Measurements from ENCODE around the gene STARD13. TPM values are rescaled to one million over a fixed set of nuclear protein-coding genes. Genes with fewer than 3 reads are reported as not detected.

STARD13 gene
- polyA plus RNA-seq (2013, experiment 1 of 2; ENCODE audit: insufficient read length): 10.3 TPM
- 10.5 TPM for polyA plus RNA-seq (2013, experiment 2 of 2; ENCODE audit: insufficient read length)

GRCh38 chr13:33285420-33286124 lies at the start of gene STARD13:
STARD13 (minus strand) TSS chr13:33285755; CDS start chr13:33285638, 117 bp downstream.
- DNase-seq: peak; percentile 99

GRCh38 chr13:33334831-33335230 lies 49.3 kb upstream of the STARD13 start:
- DNase-seq: no peak

DNA sequence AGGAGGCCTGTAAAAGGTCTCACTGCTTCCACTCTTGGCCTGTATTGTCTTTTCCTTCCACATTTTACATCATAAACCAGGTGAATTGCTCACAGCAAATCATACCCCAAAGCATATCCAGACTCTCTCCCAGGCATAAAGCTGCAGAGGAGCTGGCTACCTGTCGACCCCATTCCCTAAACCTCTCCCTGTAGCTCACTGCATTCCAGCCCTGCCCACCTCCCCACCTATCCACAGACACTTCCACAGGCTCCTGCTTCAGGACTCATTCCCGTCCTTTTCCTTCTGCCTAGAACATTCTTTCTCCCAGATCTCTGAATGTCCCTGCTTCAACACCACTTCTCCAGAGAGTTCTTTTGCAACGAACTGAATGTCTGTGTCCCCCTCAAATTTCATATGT lies 46.4 kb upstream of the STARD13 start:
- no peak for DNase-seq

DNA sequence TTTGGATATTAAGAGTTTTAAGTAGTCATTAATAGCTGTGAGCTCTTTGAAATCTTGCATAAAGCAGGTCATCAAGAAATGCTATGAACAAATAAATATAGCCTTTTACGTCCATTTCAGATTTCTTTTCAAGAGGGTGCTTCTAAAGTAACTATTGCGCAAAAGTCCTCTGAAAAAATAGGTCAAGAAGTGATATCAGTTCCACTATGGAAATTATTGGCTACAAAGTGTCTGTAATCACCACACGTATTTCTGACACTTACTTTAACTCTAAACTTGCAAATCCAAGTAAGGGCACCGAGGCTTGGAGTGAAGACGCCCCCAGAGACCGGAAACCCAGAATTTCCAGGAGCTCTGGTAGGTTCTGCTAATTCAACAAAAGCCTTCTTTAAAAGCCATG lies 44.9 kb upstream of the STARD13 start:
- no peak for DNase-seq

- no peak for DNase-seq
These were observed 43.1 kb upstream of the STARD13 start for GRCh38 chr13:33328701-33329100.

- DNase-seq: no peak
These were observed 41.2 kb upstream of the STARD13 start for GRCh38 chr13:33326723-33327122.

DNA sequence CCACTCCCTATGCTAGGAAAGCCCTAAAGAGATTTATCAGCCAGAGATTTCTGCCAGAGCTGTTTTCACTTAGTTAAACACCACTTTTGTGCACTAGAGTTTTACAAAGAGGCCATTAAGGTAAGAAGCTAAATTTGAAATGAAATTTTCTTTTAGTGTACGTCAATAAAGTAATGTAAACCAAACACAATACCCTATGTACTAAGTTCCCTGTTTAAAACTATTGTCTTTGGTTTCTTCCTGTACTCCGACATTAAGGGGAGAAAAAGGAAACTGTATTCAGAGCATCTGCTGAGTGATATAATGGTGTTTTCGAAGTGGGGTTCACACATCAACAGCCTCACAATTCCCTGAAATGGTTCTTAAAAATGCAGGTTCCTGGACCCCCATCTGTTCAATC lies 40.7 kb upstream of the STARD13 start:
- DNase-seq: no peak

DNA sequence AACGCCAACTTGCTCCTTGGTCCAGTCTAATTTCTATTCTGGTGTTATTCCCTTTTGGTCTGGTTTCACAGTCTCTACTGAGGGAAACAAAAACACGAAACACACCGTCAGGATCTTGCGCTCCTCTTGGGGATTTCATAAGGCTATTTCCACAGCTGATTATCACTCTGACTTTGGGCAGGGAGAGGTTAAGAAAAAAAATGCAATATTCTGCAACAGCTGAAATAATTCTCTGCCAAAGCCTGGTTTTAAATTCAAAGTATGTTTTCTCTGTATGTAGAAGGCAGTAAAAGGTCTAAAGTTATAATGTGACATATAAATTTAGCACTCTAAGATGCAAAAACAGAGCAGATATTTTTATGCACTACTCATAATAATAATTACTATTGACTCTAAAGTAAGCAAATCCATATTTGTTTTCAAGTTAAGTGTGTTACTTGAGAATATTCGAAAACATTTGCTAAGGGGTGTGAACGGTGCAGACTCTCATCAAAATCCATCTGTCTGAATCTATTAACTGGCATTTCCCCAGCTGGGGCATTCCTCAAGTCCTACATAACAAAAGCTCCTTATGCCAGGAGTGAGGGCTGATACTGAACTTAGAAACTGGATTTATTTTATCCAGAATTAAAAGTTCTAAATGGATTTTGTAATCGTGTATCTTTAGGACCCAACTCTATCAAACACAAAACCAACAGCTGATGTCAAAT lies 38.4 kb upstream of the STARD13 start:
- DNase-seq: peak; percentile 36

GRCh38 chr13:33322965-33323668 lies 37.6 kb upstream of the STARD13 start:
- DNase-seq: no peak

- DNase-seq: peak; percentile 60
These were observed 36.9 kb upstream of the STARD13 start for GRCh38 chr13:33322543-33322809.

DNA sequence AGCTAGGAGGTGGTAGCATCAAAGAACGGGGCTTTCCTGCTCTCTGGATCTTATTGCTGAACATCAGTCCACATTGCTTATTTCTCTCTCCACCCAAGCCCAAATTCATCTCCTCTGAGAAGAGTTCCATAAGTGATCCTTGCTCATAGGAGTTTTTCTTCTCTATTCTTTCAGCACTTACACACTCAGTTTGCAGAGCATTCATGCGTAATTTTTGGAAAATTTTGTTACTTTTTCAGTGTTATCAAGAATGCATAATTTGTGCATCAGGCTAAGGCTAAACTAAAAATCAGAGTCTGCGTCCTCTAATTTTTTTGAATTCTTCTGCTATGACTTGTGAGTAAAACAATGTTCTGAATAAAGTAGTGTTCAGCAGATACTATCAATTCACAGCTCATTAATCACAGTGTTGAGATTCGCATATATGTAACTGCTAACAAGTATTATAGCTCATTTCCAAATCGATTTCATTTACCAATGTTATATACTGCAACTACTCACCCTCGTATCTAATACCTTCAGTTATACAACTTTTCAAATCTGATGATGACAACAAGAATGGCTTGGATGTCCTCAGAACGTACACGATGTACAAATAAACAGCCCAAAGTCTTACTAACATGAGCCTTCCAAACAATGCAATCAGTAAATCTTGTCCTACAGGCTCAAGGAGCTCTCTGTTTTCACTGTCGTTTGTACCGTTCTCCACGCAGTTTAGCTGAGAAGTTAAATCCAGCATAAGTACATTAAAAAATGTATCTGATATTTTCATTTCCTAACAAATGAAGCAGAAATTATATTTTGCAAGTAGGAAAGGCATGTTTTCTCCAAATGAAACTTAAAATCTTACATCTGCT lies 36.4 kb upstream of the STARD13 start:
- no peak for DNase-seq

- no peak for DNase-seq
These were observed 34.3 kb upstream of the STARD13 start for GRCh38 chr13:33319859-33320258.

GRCh38 chr13:33318744-33319143 lies 33.2 kb upstream of the STARD13 start:
- no peak for DNase-seq

- no peak for DNase-seq
These were observed 32.5 kb upstream of the STARD13 start for GRCh38 chr13:33318037-33318436.

DNA sequence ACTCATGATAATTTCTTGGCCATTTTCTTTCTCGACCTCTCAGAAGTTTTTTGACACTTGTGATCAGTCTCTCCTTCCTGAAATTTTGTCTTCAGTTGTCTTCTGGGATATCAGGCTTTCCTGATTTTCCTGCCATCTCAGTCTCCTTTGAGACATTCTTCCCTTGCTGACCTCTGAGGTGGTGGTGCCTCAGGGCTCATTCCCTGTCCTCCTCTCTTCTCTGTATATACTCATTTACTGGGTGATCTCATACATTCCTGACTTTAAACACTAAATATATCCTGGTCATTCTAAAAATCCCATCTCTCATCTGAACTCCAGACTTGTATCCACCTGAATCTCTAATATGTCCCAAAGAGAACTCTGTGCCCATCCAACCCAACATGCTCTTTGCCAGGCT lies 31.3 kb upstream of the STARD13 start:
- no peak for DNase-seq

GRCh38 chr13:33313504-33313903 lies 27.9 kb upstream of the STARD13 start:
- no peak for DNase-seq

DNA sequence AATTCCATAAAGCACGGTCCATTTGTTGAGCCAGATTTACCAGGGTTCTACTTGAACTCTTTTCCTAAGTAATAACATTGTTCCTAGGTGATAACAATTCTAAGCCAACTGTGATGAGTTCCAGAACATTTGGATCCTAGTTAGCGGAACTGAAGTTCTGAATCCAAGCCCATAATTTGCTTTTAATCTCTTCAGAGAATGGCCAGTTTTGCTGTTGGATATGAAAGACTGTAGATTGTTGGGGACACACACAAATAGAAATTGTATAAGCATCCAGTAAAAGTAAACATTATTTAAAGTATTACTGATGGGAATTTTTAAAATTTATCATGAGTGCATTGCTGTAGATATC lies 27.3 kb upstream of the STARD13 start:
- no peak for DNase-seq

GRCh38 chr13:33312150-33312860 lies 26.8 kb upstream of the STARD13 start:
- peak; percentile 46 for DNase-seq

- no peak for DNase-seq
These were observed 25.5 kb upstream of the STARD13 start for GRCh38 chr13:33311040-33311439.

GRCh38 chr13:33310245-33311038 lies 24.9 kb upstream of the STARD13 start:
- DNase-seq: no peak

DNA sequence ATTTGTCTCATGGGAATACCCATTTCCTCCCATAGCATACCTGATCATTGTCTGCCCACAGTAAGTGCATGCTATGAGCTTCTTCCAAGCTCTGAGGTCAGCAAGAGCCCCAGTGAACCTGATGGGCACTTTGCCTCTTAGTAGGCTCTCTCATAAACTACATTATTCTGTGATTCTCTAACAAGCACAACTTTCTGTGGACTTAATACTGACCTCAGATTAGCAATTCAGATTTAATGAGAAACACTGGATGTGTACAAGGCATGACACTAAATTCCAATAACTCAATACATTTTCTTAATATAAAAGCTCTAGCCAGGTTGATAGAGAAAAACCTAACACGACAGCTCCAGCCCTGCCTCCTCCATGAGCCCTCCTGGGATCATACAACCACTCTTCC lies 23.3 kb upstream of the STARD13 start:
- DNase-seq: no peak

Measured in fibroblast of skin of scalp (primary cell).